GM10248 (cell line): ENCODE data around the gene SPI1.

Experiments
- CTCF ChIA-PET: fragments of 300-600 bp; sonication (Branson Sonifier 250); formaldehyde crosslinking; extraction: SDS; loops from one replicate; lab custom pipeline; 2021; ENCODE audit warnings: antibody characterized with exemption; lab: Yijun Ruan, JAX
- POLR2A ChIA-PET: fragments of 350-650 bp; sonication (Branson Sonifier 250); formaldehyde crosslinking; extraction: SDS; loops from one replicate; lab custom pipeline; 2020; ENCODE audit warnings: antibody characterized with exemption; lab: Yijun Ruan, JAX
- DNase-seq: peaks from one replicate; pipeline ENCODE4 v3.0.0; 2012; ENCODE audit errors: extremely low spot score
- CTCF ChIP-seq: IDR thresholded peaks from 2 replicates; pipeline ENCODE4 v1.5.1; 2012; ENCODE audit warnings: mild to moderate bottlenecking, low read depth; ENCODE audit errors: extremely low read depth, missing control alignments, control extremely low read depth

SPI1 gene

DNA sequence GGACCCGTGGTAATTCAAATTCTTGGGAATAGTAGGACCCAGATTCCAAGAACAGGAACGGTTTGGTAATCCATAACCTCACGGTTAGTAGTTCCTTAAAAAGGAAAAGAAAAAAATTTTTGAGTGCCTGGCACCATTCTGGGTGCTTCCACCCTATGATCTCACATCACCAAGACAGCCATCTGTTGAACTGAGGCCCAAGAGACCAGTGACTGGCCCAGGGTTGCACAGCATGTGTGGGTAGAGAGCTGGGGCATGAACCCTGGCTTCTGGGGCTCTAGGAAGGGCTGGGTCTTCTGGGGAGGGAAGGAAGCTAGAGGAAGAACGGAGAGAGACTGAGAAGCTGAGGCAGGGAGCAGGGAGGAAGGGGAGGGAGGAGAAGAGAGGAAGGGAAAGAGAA lies 4.7 kb upstream of the SPI1 start:
- ChIA-PET CTCF (interaction anchor here (1.7 to 1.8 kb wide), 2 partner anchors 8 to 9 kb away, joined by 4 to 7 read pairs; no protein-coding TSS in a partner anchor), POLR2A (no interaction called here)
- no peak for DNase-seq
- TF ChIP-seq CTCF = no peak

DNA sequence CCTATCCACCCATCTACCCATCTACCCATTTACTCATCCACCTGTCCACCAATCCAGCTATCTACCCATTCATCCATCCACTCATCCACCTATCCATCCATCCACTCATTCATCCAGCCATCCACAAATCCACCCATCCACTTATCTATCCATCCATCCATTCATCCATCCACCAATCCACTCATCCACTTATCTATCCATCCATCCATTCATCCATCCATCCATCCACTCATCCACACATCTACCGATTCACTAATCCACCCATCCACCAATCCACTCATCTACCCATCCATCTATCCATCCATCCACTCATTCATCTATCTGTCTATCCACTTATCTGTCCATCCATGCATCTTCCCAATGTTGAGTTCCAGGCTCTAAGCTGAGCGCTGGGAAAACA lies 1.7 kb upstream of the SPI1 start:
- TF ChIP-seq CTCF = no peak
- ChIA-PET CTCF (interaction anchor here (0.7 to 1.9 kb wide), 2 partner anchors 9 to 27 kb away, joined by 3 to 4 read pairs; no protein-coding TSS in a partner anchor), POLR2A (interaction anchor here (0.7 kb wide), 1 partner anchor 35 kb away, joined by 3 read pairs; no protein-coding TSS in a partner anchor)
- no peak for DNase-seq

GRCh38 chr11:47379317-47379716 lies 970 bp upstream of the SPI1 start:
- CTCF ChIA-PET = interaction anchor here (0.7 to 1.9 kb wide), 4 partner anchors 10 to 202 kb away, joined by 3 to 4 read pairs (median 3); no protein-coding TSS in a partner anchor

GRCh38 chr11:47378836-47379170 lies 456 bp upstream of the SPI1 start:
- POLR2A ChIA-PET = interaction anchor here (0.8 kb wide), 2 partner anchors 10 to 34 kb away, joined by 3 to 4 read pairs; no protein-coding TSS in a partner anchor
- DNase-seq = no peak
- CTCF ChIA-PET = interaction anchor here (0.7 to 1.9 kb wide), 6 partner anchors 9 to 201 kb away, joined by 3 to 4 read pairs (median 3); no protein-coding TSS in a partner anchor
- TF ChIP-seq CTCF = no peak

More at GRCh38 chr11:47379317-47379716, 970 bp upstream of the SPI1 start:
- POLR2A ChIA-PET = interaction anchor here (0.7 kb wide), 1 partner anchor 36 kb away, joined by 3 read pairs; no protein-coding TSS in a partner anchor
- no peak for TF ChIP-seq CTCF
- no peak for DNase-seq

GRCh38 chr11:47377571-47378009 lies 757 bp downstream of the SPI1 start:
- ChIA-PET POLR2A (no interaction called here), CTCF (interaction anchor here (1.2 to 1.9 kb wide), 5 partner anchors 14 to 141 kb away, joined by 3 to 6 read pairs (median 4); no protein-coding TSS in a partner anchor)
- no peak for TF ChIP-seq CTCF
- DNase-seq = no peak

GRCh38 chr11:47376525-47377371 lies 1.6 kb downstream of the SPI1 start:
- peak; percentile 68 for DNase-seq
- ChIA-PET CTCF (interaction anchor here (0.8 to 1.9 kb wide), 6 partner anchors 13 to 142 kb away, joined by 3 to 6 read pairs (median 4); no protein-coding TSS in a partner anchor), POLR2A (no interaction called here)
- TF ChIP-seq CTCF = no peak
